GM23338 (cell line): ENCODE results near the gene OR1D2. TPM values are rescaled to one million over a fixed set of nuclear protein-coding genes. Genes with fewer than 3 reads are reported as not detected.

Source experiments
- ATAC-seq: fragments of 200-7000 bp; cut with Tn5 transposase; 3 replicates; pipeline ENCODE4 v1.9.1; 2020
- DNase-seq: peaks from one replicate; pipeline ENCODE4 v3.0.0-alpha.2; 2015; ENCODE audit warnings: low spot score
- H2AFZ ChIP-seq: fragments of 200-600 bp; sonication (generic); 2 replicates; pipeline ENCODE4 v1.8.0; 2016; ENCODE audit warnings: antibody characterized with exemption, mild to moderate bottlenecking, moderate library complexity
- H3F3A ChIP-seq: fragments of 200-600 bp; sonication (generic); replicated peaks from 2 replicates; pipeline ENCODE4 v1.8.0; 2017; ENCODE audit warnings: antibody characterized with exemption, mixed run types, low read depth
- H3K27ac ChIP-seq: fragments of 200-600 bp; sonication (generic); 2 replicates; pipeline ENCODE4 v1.6.1; 2016; ENCODE audit warnings: low read depth
- H3K27me3 ChIP-seq: fragments of 200-600 bp; sonication (generic); 2 replicates; pipeline ENCODE4 v1.8.0; 2016; ENCODE audit warnings: mild to moderate bottlenecking, mixed run types, moderate library complexity; ENCODE audit not compliant: insufficient read depth
- H3K36me3 ChIP-seq: fragments of 200-600 bp; sonication (generic); 2 replicates; pipeline ENCODE4 v1.8.0; 2016; ENCODE audit warnings: mild to moderate bottlenecking; ENCODE audit not compliant: insufficient read depth
- H3K4me1 ChIP-seq: fragments of 200-600 bp; sonication (generic); 2 replicates; pipeline ENCODE4 v1.8.0; 2016; ENCODE audit warnings: mild to moderate bottlenecking, moderate library complexity; ENCODE audit not compliant: insufficient read depth
- H3K4me2 ChIP-seq: fragments of 200-600 bp; sonication (generic); 2 replicates; pipeline ENCODE4 v1.7.1; 2017; ENCODE audit warnings: mixed run types
- H3K4me3 ChIP-seq: fragments of 200-600 bp; sonication (generic); 2 replicates; pipeline ENCODE4 v1.6.1; 2016; ENCODE audit warnings: mixed run types
- H3K79me2 ChIP-seq: fragments of 200-600 bp; sonication (generic); replicated peaks from 2 replicates; pipeline ENCODE4 v1.8.0; 2017; ENCODE audit warnings: mild to moderate bottlenecking; ENCODE audit not compliant: insufficient read depth
- H3K9me2 ChIP-seq: fragments of 200-600 bp; sonication (generic); 2 replicates; pipeline ENCODE4 v1.8.0; 2017; ENCODE audit not compliant: insufficient read depth
- H4K20me1 ChIP-seq: fragments of 200-600 bp; sonication (generic); replicated peaks from 2 replicates; pipeline ENCODE4 v1.8.0; 2017; ENCODE audit warnings: mild to moderate bottlenecking; ENCODE audit not compliant: insufficient read depth
- H3K27ac Mint-ChIP-seq: 2 replicates; pipeline ENCODE4 v1.8.0; 2020; ENCODE audit warnings: inconsistent platforms, mild to moderate bottlenecking, moderate library complexity, mixed read lengths
- H3K27me3 Mint-ChIP-seq: 3 replicates; pipeline ENCODE4 v1.8.0; 2022; ENCODE audit warnings: low read depth, mild to moderate bottlenecking, moderate library complexity, mixed read lengths, inconsistent platforms; ENCODE audit not compliant: insufficient read depth, poor library complexity
- H3K36me3 Mint-ChIP-seq: 3 replicates; pipeline ENCODE4 v1.8.0; 2021; ENCODE audit warnings: low read depth, mild to moderate bottlenecking, inconsistent platforms, moderate library complexity, mixed read lengths
- H3K4me1 Mint-ChIP-seq: 3 replicates; pipeline ENCODE4 v1.8.0; 2020; ENCODE audit warnings: mild to moderate bottlenecking, inconsistent platforms, mixed read lengths
- H3K4me3 Mint-ChIP-seq: 3 replicates; pipeline ENCODE4 v1.8.0; 2021; ENCODE audit warnings: moderate library complexity, mild to moderate bottlenecking, inconsistent platforms, mixed read lengths
- H3K9me3 Mint-ChIP-seq: 3 replicates; pipeline ENCODE4 v1.8.0; 2020; ENCODE audit warnings: moderate library complexity, mild to moderate bottlenecking, inconsistent platforms, mixed read lengths
- CREB1 ChIP-seq: fragments of 250-450 bp; sonication (Bioruptor Pico); IDR thresholded peaks from 2 replicates; pipeline ENCODE4 v1.5.0; 2020; ENCODE audit warnings: low read depth, mild to moderate bottlenecking, moderate library complexity
- CTCF ChIP-seq, 2 experiments: fragments of 200-600 bp in 1 of 2; sonication (generic) in 1 of 2; conservative IDR thresholded peaks; 2 replicates each; pipeline versions ENCODE4 v1.5.1 to v1.6.1; 2016 to 2017; ENCODE audit warnings: antibody characterized with exemption in 2 of 2, low read depth in 2 of 2, mild to moderate bottlenecking in 2 of 2, moderate library complexity in 1 of 2
- EZH2 ChIP-seq: fragments of 200-600 bp; sonication (generic); IDR thresholded peaks from one replicate; pipeline ENCODE4 v1.8.0; 2017; ENCODE audit warnings: antibody characterized with exemption, mild to moderate bottlenecking, low read depth; ENCODE audit not compliant: unreplicated experiment
- JUNB ChIP-seq: IDR thresholded peaks from one replicate; pipeline ENCODE4 v1.6.1; 2016; ENCODE audit warnings: antibody characterized with exemption; ENCODE audit not compliant: unreplicated experiment
- NANOG ChIP-seq: IDR thresholded peaks from 2 replicates; pipeline ENCODE4 v1.6.1; 2016; ENCODE audit warnings: antibody characterized with exemption, borderline replicate concordance
- ZNF114 ChIP-seq: fragments of 250-450 bp; sonication (Bioruptor Pico); IDR thresholded peaks from 2 replicates; pipeline ENCODE4 v1.5.0; 2020; ENCODE audit warnings: mild to moderate bottlenecking, moderate library complexity
- ZNF331 ChIP-seq: fragments of 250-450 bp; sonication (Bioruptor Pico); IDR thresholded peaks from 2 replicates; pipeline ENCODE4 v1.5.0; 2020; ENCODE audit warnings: low read depth, mild to moderate bottlenecking, moderate library complexity
- ZNF462 ChIP-seq: fragments of 250-450 bp; sonication (Bioruptor Pico); IDR thresholded peaks from 2 replicates; pipeline ENCODE4 v1.5.0; 2020; ENCODE audit warnings: mild to moderate bottlenecking, moderate library complexity
- polyA plus RNA-seq: library from polyadenylated mRNA; unstranded; fragments of >200 nt; fragmentation: Nextera tagmentation; extraction: Ambion mirVana; gene quantifications from 2 replicates; pipeline ENCODE4 v1.2.1, GENCODE V29; 2016
- total RNA-seq: library from RNA; depleted of rRNA; stranded (reverse); fragments of >200 nt; shearing (Covaris generic); gene quantifications from 2 replicates; pipeline ENCODE4 v1.2.3, GENCODE V29; 2014
- TF ChIP-seq, protein P1 (sequence below): IDR thresholded peaks from 2 replicates; pipeline ENCODE4 v1.6.1; 2016; ENCODE audit warnings: antibody characterized with exemption

Gene OR1D2
- total and polyA plus RNA-seq, 2 experiments from 2014 or later: not detected

DNA sequence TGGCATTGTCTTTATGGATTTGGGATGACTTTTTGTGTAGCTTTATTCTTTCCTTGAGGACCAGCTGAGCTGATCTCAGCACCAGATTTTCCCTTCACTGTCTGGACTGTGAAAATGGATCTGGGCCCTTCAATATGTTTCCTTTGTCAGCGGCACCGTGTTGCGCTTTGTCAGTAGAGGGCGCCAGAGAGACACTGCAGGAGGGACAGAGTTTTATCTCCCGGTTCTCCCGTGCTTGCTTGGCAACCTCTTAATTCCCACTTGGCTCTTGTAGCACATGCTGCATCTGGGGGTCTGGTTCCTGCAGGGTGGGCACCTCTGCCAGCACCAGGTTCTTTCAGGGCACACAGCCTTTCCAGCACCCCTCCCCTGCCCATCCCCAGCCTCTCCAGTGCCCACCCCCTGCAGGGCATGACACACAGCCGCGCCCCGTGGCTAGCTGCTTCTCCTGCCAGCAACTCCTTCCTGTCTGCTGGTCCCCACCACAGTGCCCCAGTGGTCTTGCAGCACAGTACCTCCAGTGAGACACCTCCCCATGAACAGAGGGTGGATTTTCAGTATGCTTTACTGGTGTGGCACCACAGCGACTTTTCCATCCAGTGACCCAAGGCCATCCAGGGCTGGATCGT is 60.4 kb downstream of the OR1D2 start:
- Histone ChIP-seq H3K9me2 (no peaks in the 10 kb centered on the region), H3K4me1 (no peaks in the 10 kb centered on the region), H3K27ac (no peak overlapping the region), H3K4me3 (no peak overlapping the region), H4K20me1 (no peaks in the 10 kb centered on the region), H3K79me2 (no peaks in the 10 kb centered on the region), H3K4me2 (no peak overlapping the region), H3K27me3 (no peaks in the 10 kb centered on the region), H3F3A (no peaks in the 10 kb centered on the region), H3K36me3 (no peaks in the 10 kb centered on the region), H2AFZ (no peak overlapping the region)
- TF ChIP-seq NANOG (no peak), CTCF (conservative IDR thresholded peaks at IDR 0.05; ENCODE audit: low read depth in 2 of 2) (peak; percentile 66 to 72)
- H3K27me3 Mint-ChIP-seq: peaks cover 9% of the 10 kb centered on the region
- H3K36me3 Mint-ChIP-seq: peaks cover 13% of the 10 kb centered on the region
- H3K9me3 Mint-ChIP-seq: peaks cover 30% of the 10 kb centered on the region
- H3K27ac Mint-ChIP-seq: no peak overlapping the region
- no peak for ATAC-seq
- H3K4me3 Mint-ChIP-seq: no peak overlapping the region
- peak; percentile 67 for DNase-seq
- H3K4me1 Mint-ChIP-seq: no peaks in the 10 kb centered on the region

DNA sequence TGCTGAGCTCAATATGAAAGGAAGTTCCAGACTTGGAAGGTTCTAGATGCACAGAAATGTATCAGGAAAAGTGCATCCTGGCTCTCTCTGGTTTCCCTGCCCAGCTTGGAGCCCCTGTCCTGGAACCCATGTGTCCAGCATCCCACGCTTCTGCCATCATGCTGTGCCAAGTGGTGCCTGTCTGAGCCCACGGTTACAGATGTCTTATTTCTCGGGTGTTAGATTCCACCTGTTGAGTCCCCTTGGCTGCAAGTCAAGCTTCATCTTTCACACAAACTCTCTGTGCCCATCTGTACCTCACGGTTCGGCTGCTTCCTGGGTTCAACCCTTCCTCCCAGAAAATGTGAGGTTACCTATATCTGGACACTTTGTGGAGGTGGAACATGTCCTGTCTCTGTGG is 63.3 kb downstream of the OR1D2 start:
- H3F3A ChIP-seq: no peaks in the 10 kb centered on the region
- H3K4me1 ChIP-seq: no peaks in the 10 kb centered on the region
- no peaks in the 10 kb centered on the region for H3K79me2 ChIP-seq
- H4K20me1 ChIP-seq: no peaks in the 10 kb centered on the region
- H3K27ac ChIP-seq: no peak overlapping the region
- Mint-ChIP-seq H3K36me3 (peaks cover 13% of the 10 kb centered on the region), H3K4me3 (no peak overlapping the region), H3K27ac (no peak overlapping the region), H3K4me1 (no peaks in the 10 kb centered on the region), H3K9me3 (peaks cover 30% of the 10 kb centered on the region), H3K27me3 (peaks cover 5% of the 10 kb centered on the region)
- H3K4me2 ChIP-seq: no peak overlapping the region
- H3K36me3 ChIP-seq: no peaks in the 10 kb centered on the region
- no peaks in the 10 kb centered on the region for H3K9me2 ChIP-seq
- H2AFZ ChIP-seq: no peak overlapping the region
- ATAC-seq (no peak), DNase-seq (no peak)
- H3K4me3 ChIP-seq: no peak overlapping the region
- no peaks in the 10 kb centered on the region for H3K27me3 ChIP-seq
- no peak for TF ChIP-seq ZNF462
- TF ChIP-seq ZNF331 (CRISPR knock-in tag): no peak
- TF ChIP-seq, protein P1, sequence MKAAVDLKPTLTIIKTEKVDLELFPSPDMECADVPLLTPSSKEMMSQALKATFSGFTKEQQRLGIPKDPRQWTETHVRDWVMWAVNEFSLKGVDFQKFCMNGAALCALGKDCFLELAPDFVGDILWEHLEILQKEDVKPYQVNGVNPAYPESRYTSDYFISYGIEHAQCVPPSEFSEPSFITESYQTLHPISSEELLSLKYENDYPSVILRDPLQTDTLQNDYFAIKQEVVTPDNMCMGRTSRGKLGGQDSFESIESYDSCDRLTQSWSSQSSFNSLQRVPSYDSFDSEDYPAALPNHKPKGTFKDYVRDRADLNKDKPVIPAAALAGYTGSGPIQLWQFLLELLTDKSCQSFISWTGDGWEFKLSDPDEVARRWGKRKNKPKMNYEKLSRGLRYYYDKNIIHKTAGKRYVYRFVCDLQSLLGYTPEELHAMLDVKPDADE: no peak
- TF ChIP-seq JUNB: no peak
- no peak for TF ChIP-seq CREB1 (CRISPR knock-in tag)
- no peak for TF ChIP-seq NANOG
- TF ChIP-seq EZH2: no peak
- TF ChIP-seq ZNF114 (CRISPR knock-in tag): no peak
